Gastroesophageal sphincter (tissue), 4 donors: Measurements from ENCODE around the gene PAFAH1B1. TPM values are rescaled to one million over a fixed set of nuclear protein-coding genes. Genes with fewer than 3 reads are reported as not detected.

Source experiments
- ATAC-seq: fragments of 150-250 bp; one replicate; pipeline ENCODE4 v1.9.1; 2016; ENCODE audit warnings: mild to moderate bottlenecking, moderate library complexity
- H3K27ac ChIP-seq, 4 donors: fragments of 200-600 bp; sonication (generic) in 3 of 4; 1 replicate in 3 of 4; 2 replicates in 1 of 4; pipeline ENCODE4 v1.5.1; 2016 to 2019
- H3K27me3 ChIP-seq: fragments of 200-600 bp; sonication (generic); one replicate; pipeline ENCODE4 v1.5.1; 2019
- H3K36me3 ChIP-seq, 2 donors: fragments of 200-600 bp; sonication (generic); one replicate each; pipeline ENCODE4 v1.5.1; 2019; ENCODE audit warnings: control low read depth in 1 of 2
- H3K4me1 ChIP-seq, 3 donors: fragments of 200-600 bp; sonication (generic); 1 replicate in 2 of 3; 2 replicates in 1 of 3; pipeline ENCODE4 v1.5.1; 2016 to 2019; ENCODE audit warnings: control low read depth in 2 of 3
- H3K4me3 ChIP-seq, 2 donors: fragments of 200-600 bp; sonication (generic); one replicate each; pipeline ENCODE4 v1.5.1; 2019; ENCODE audit warnings: mild to moderate bottlenecking in 1 of 2, moderate library complexity in 1 of 2
- H3K9me3 ChIP-seq, 3 donors: fragments of 200-600 bp; sonication (generic); one replicate each; pipeline ENCODE4 v1.5.1; 2017 to 2019; ENCODE audit warnings: control low read depth in 2 of 3
- CTCF ChIP-seq, 4 experiments: fragments of 200-600 bp in 2 of 4; fragments of 450-650 bp in 2 of 4; sonication (generic) in 1 of 4; IDR thresholded peaks; one replicate each; pipeline ENCODE4 v1.5.1; 2017 to 2019; ENCODE audit warnings: antibody characterized with exemption in 4 of 4, mild to moderate bottlenecking in 2 of 4, moderate library complexity in 2 of 4
- EP300 ChIP-seq: sonication (generic); formaldehyde crosslinking; IDR thresholded peaks from one replicate; pipeline ENCODE4 v1.6.1; 2017; ENCODE audit warnings: antibody characterized with exemption, mild to moderate bottlenecking
- POLR2A ChIP-seq, 2 donors: fragments of 450-650 bp; IDR thresholded peaks; one replicate each; pipeline ENCODE4 v1.6.1; 2017; ENCODE audit warnings: antibody characterized with exemption in 2 of 2, mild to moderate bottlenecking in 2 of 2, moderate library complexity in 1 of 2
- POLR2AphosphoS5 ChIP-seq: sonication (generic); formaldehyde crosslinking; IDR thresholded peaks from one replicate; pipeline ENCODE4 v1.6.1; 2017; ENCODE audit warnings: antibody characterized with exemption
- WGBS, 2 donors: methylation state at CpG; one replicate each; pipeline ENCODE4 v1.1.5; 2018; ENCODE audit warnings: low coverage in 1 of 2; 5-methylcytosine and 5-hydroxymethylcytosine counted together
- total RNA-seq, 4 donors: library from RNA; depleted of rRNA; stranded (reverse); fragments of >200 nt; gene quantifications; one replicate each; pipeline ENCODE4 v1.1.0, GENCODE V29; 2016

PAFAH1B1 gene
- total RNA-seq, 4 donors from 2014 or later, result 91.4 to 135 (median 115) TPM

DNA sequence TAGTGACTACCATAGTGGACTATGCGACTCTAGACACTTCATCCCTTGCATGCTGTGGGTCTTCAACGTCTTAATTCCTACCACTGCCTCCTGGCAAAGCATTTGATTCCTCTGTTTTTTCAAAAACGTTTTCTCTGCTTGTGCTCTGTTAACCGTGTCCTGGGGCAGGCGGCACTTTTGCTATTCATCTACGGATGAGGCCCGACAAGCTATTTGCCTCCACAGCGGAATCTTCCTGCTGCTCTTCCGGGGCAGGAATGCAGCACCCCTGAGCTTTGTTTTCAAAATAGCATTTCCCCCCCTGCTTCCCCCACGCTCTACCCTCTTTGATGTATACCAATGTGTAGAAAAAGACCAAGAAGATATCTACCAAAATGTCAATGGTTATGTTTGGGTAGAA lies 42.0 kb upstream of the PAFAH1B1 start:
- H3K4me3 ChIP-seq, result no peak overlapping the region
- WGBS, 2 donors, result 18 to 25% methylated on average over 9 of the region's 10 CpGs

DNA sequence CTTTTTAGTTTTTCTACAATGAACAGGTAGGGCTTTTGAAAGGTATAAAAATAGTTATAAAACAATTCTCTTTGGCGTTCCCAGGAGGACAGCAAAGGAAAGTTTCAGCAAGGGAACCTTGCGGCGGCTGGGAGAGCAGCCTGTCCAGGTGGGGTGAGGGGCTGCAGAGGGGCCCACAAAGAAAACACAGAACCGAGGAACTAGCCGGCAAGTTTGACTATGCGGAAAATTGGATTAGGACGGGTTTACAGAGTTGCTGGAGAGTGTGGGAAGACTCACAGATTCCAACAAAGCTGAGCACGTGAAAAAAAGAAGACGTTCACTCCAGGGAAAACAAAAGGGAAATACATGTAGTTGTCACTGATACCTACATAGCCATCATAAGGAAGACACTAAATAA lies 41.5 kb upstream of the PAFAH1B1 start:
- Histone ChIP-seq H3K27me3 (peaks cover 38% of the 10 kb centered on the region), H3K36me3 (no peaks in the 10 kb centered on the region), H3K4me1 (no peaks in the 10 kb centered on the region), H3K4me3 (no peak overlapping the region), H3K9me3 (no peaks in the 10 kb centered on the region), H3K27ac (no peak overlapping the region)
- TF ChIP-seq POLR2AphosphoS5 (no peak), POLR2A (IDR thresholded peaks at IDR 0.05) (no peak), EP300 (no peak), CTCF (IDR thresholded peaks at IDR 0.05) (no peak)
- ATAC-seq, result no peak
- WGBS, 2 donors, result 26% methylated on average over 7 to 9 of the region's 9 CpGs

More for the DNA sequence above, 42.0 kb upstream of the PAFAH1B1 start:
- Histone ChIP-seq H3K9me3 (no peaks in the 10 kb centered on the region), H3K36me3 (no peaks in the 10 kb centered on the region), H3K27me3 (peaks cover 38% of the 10 kb centered on the region), H3K27ac (no peak overlapping the region), H3K4me1 (no peaks in the 10 kb centered on the region)
- no peak for ATAC-seq
- no peak for TF ChIP-seq CTCF (IDR thresholded peaks at IDR 0.05)
- no peak for TF ChIP-seq POLR2AphosphoS5
- TF ChIP-seq POLR2A (IDR thresholded peaks at IDR 0.05), result no peak
- no peak for TF ChIP-seq EP300

GRCh38 chr17:2560658-2561057 lies 32.8 kb upstream of the PAFAH1B1 start:
- peaks cover 12% of the 10 kb centered on the region for H3K27me3 ChIP-seq
- H3K4me1 ChIP-seq, result no peaks in the 10 kb centered on the region
- H3K9me3 ChIP-seq, result peaks cover 0 to 3% (median 0%) of the 10 kb centered on the region in 3 donors
- WGBS, 2 donors, result 71 to 92% methylated on average over 4 to 5 of the region's 5 CpGs
- H3K4me3 ChIP-seq, result no peak overlapping the region
- no peak for TF ChIP-seq CTCF (IDR thresholded peaks at IDR 0.05)
- no peak for TF ChIP-seq POLR2A (IDR thresholded peaks at IDR 0.05)
- TF ChIP-seq EP300, result no peak
- no peak for TF ChIP-seq POLR2AphosphoS5
- no peak for ATAC-seq
- H3K36me3 ChIP-seq, result no peaks in the 10 kb centered on the region
- H3K27ac ChIP-seq, result no peak overlapping the region

DNA sequence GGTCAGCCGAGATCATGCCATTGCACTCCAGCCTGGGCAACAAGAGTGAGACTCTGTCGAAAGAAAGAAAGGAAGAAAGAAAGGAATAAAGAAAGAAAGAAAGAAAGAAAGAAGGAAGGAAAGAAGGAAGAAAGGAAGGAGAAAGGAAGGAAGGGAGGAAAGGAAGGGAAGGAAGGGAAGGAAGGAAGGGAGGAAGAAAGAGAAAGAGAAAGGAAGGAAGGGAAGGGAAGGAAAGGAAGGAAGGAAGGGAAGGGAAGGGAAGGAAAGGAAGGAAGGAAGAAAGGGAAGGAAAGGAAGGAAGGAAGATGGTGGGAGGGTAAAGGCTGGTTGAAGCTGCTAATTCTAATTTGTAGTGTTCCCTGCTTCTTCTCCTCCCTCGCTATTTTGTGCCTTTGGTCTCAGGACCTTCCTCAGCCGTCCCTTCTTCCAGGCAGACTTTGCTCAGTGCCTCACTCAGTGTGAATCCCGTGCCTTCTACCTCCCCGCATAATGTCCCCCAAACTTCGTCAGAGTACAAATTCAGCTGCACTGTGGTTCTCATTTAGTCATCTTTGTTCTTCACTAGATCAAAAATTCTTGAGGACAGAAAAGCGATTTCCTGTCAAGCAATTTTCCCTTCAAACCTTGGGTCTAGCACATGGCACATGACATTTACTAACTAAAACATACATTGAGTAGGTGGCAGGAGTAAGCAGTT lies 31.1 kb upstream of the PAFAH1B1 start:
- Histone ChIP-seq H3K4me1 (no peaks in the 10 kb centered on the region), H3K27ac (no peak overlapping the region), H3K9me3 (peaks cover 0 to 3% (median 0%) of the 10 kb centered on the region in 3 donors), H3K36me3 (no peaks in the 10 kb centered on the region), H3K27me3 (peaks cover 6% of the 10 kb centered on the region), H3K4me3 (no peak overlapping the region)
- WGBS, 2 donors, result 78 to 82% methylated on average over 6 to 8 of the region's 8 CpGs
- TF ChIP-seq POLR2AphosphoS5, result no peak
- TF ChIP-seq EP300, result no peak
- no peak for TF ChIP-seq POLR2A (IDR thresholded peaks at IDR 0.05)
- no peak for TF ChIP-seq CTCF (IDR thresholded peaks at IDR 0.05)
- no peak for ATAC-seq

- no peaks in the 10 kb centered on the region for H3K36me3 ChIP-seq
- TF ChIP-seq POLR2AphosphoS5 (no peak), CTCF (IDR thresholded peaks at IDR 0.05) (no peak), EP300 (no peak), POLR2A (IDR thresholded peaks at IDR 0.05) (no peak)
- peaks cover 0 to 3% (median 0%) of the 10 kb centered on the region in 3 donors for H3K9me3 ChIP-seq
- 60% methylated on average over 1 of the region's 7 CpGs; no CpG with 5 or more reads in 1 of the 2 donors for WGBS, 2 donors
- no peaks in the 10 kb centered on the region for H3K4me1 ChIP-seq
- no peak for ATAC-seq
- no peak overlapping the region for H3K27ac ChIP-seq
- no peaks in the 10 kb centered on the region for H3K27me3 ChIP-seq
- H3K4me3 ChIP-seq, result no peak overlapping the region
Measured at GRCh38 chr17:2563061-2563460, 30.4 kb upstream of the PAFAH1B1 start.
